GM19463 (cell line): ENCODE data around the gene TSEN34.
"Not testable (repeated sequence)": the region's sequence is repeated elsewhere in the genome, so short reads cannot be mapped to it uniquely, and the experiment has no call there.

ENCODE experiments used
- ATAC-seq: cut with Tn5 transposase; IDR thresholded peaks from one replicate; pipeline ENCODE4 v1.9.1; 2021; ENCODE audit warnings: mild to moderate bottlenecking, moderate library complexity; ENCODE audit not compliant: unreplicated experiment

Gene TSEN34

GRCh38 chr19:54183431-54183830 lies 7.7 kb upstream of the TSEN34 start:
- no peak for ATAC-seq

- ATAC-seq, result no peak
These were observed 4.8 kb upstream of the TSEN34 start for GRCh38 chr19:54186351-54186750.

GRCh38 chr19:54186934-54187381 lies 4.2 kb upstream of the TSEN34 start:
- no peak for ATAC-seq

GRCh38 chr19:54188215-54188871 lies 2.8 kb upstream of the TSEN34 start:
- no peak for ATAC-seq

- ATAC-seq, result peak; percentile 15
These were observed 1.9 kb upstream of the TSEN34 start, which contains the start of gene MBOAT7 for GRCh38 chr19:54189145-54189734. MBOAT7 (minus strand) TSS chr19:54189580; CDS start chr19:54188508, 1,072 bp downstream.

GRCh38 chr19:54189735-54190502 lies 1.2 kb upstream of the TSEN34 start:
- ATAC-seq, result peak; percentile 43

- peak; percentile 40 for ATAC-seq
These were observed 551 bp upstream of the TSEN34 start for GRCh38 chr19:54190503-54191010.

GRCh38 chr19:54191811-54192453 lies 824 bp downstream of the TSEN34 start:
- ATAC-seq, result no peak

GRCh38 chr19:54193011-54193410 lies 1.9 kb downstream of the TSEN34 start:
- ATAC-seq, result no peak

- not testable (repeated sequence) for ATAC-seq
These were observed 3.4 kb downstream of the TSEN34 start for GRCh38 chr19:54194463-54194862.

GRCh38 chr19:54196536-54196935 lies 5.4 kb downstream of the TSEN34 start:
- ATAC-seq, result no peak

GRCh38 chr19:54197121-54197520 lies 6.0 kb downstream of the TSEN34 start:
- no peak for ATAC-seq

- ATAC-seq, result no peak
These were observed 8.3 kb downstream of the TSEN34 start for GRCh38 chr19:54199401-54199800.

- no peak for ATAC-seq
These were observed 10.1 kb downstream of the TSEN34 start for GRCh38 chr19:54201172-54201701.

- ATAC-seq, result no peak
These were observed 10.9 kb downstream of the TSEN34 start for GRCh38 chr19:54201980-54202379.

GRCh38 chr19:54203151-54203611 lies 12.1 kb downstream of the TSEN34 start:
- no peak for ATAC-seq

GRCh38 chr19:54204767-54205468 lies 13.8 kb downstream of the TSEN34 start:
- no peak for ATAC-seq

- no peak for ATAC-seq
These were observed 15.1 kb downstream of the TSEN34 start for GRCh38 chr19:54206030-54206830.

GRCh38 chr19:54206831-54207177 lies 15.7 kb downstream of the TSEN34 start:
- ATAC-seq, result no peak
